GM11168 (cell line): Measurements from ENCODE around the gene NIF3L1.
"Not testable (repeated sequence)": the region's sequence is repeated elsewhere in the genome, so short reads cannot be mapped to it uniquely, and the experiment has no call there.

Source experiments
- in situ Hi-C: fragments of 300-500 bp; cut with MboI; formaldehyde crosslinking; loops from one replicate; pipeline ENCODE4 v1.12.0; 2022; ENCODE audit warnings: low sequenced_read_pairs; ENCODE audit not compliant: unreplicated experiment

NIF3L1 gene

DNA sequence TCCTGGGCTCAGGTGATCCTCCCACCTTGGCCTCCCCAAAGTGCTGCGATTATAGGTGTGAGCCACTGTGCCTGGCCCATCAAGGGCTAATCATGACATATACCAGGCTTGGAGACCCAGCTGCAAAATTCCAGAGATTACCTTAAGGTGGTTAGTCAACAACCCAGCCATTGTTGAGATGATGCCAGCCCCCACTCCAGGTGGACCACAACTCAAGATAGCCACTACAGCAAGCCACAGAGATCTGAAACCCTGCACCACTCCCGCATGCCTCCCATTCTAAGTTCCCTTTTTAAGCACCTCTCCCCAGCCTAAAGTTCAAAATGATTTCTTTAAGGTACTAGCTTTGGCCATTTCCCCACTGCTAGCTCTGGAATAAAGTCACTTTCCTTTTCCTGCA lies 20.2 kb upstream of the NIF3L1 start:
- in situ Hi-C loops, result no loop called here

DNA sequence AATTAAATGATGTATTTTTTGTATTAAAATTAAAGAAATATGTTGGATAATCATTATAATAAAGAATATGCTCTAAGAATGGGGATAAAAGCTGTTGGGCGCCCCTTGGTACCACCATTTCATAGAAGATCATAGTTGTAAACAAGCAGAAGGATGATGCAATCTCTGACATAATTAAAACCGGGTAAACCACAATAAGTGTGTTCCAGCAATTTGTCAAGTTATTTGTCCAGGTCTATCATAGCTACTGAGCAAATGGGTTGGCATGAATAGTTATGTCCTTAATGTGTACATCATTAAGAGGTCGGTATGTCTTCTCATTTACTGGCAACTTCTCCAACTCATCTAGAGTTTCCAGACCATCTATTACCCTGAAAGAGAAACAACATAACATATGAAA lies 18.0 kb upstream of the NIF3L1 start:
- in situ Hi-C loops, result no loop called here

GRCh38 chr2:200873560-200873959 lies 15.6 kb upstream of the NIF3L1 start:
- in situ Hi-C loops, result no loop called here

DNA sequence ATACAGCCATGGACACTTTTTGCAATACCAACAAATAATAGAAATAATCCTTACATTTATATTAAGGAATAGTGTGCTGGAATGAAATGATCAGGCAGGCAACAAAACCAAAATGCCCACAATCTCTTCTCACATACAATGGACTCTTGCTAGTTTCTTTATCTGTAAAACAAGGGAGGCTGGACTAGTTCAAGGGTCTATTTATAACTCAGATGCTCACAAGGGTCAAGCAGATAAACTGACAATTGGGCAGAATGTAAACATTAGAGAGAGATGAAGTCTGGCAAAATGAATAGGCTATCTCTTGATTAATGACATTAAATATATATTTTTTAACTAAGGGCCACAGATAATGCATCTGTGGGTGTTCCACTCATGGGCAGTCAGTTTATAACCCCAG lies 11.7 kb upstream of the NIF3L1 start:
- in situ Hi-C loops, result no loop called here

- in situ Hi-C loops, result no loop called here
These were observed 10.8 kb upstream of the NIF3L1 start for GRCh38 chr2:200878289-200878880.

DNA sequence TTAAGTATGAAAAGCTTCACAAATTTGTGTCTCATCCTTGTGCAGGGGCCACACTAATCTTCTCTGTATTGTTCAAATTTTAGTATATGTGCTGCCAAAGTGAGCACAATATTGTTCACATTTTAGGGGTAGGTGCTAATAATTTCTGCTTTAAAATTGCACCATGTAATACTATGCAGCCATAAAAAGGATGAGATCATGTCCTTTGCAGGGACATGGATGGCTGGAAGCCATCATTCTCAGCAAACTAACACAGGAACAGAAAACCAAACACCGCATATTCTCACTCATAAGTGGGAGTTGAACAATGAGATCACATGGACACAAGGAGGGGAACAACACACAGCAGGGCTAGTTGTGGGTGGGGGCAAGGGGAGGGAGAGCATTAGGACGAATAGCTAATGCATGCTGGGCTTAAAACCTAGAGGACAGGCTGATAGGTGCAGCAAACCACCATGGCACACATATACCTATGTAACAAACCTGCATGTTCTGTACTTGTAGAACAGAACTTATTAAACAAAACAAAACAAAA lies 7.4 kb upstream of the NIF3L1 start:
- in situ Hi-C loops, result not testable (repeated sequence)

DNA sequence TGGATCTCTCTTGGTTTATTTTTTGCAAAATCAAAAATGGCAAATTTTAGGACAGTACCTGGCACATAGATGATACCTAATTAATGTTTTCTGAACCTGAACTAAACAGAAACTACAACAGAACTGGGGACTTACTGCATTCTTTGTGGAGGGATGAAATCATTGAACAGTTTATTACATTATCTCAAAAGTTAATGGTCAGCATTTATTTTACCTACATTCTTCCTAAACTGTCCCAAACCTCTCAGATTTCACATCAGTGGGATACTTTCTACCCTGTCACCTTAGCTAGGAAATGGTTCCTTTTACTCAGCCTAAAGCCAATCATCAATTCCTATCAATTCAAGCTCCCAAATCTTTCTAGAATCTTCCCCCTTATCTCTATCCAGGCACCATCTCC lies 10.3 kb downstream of the NIF3L1 start:
- in situ Hi-C loops, result no loop called here

DNA sequence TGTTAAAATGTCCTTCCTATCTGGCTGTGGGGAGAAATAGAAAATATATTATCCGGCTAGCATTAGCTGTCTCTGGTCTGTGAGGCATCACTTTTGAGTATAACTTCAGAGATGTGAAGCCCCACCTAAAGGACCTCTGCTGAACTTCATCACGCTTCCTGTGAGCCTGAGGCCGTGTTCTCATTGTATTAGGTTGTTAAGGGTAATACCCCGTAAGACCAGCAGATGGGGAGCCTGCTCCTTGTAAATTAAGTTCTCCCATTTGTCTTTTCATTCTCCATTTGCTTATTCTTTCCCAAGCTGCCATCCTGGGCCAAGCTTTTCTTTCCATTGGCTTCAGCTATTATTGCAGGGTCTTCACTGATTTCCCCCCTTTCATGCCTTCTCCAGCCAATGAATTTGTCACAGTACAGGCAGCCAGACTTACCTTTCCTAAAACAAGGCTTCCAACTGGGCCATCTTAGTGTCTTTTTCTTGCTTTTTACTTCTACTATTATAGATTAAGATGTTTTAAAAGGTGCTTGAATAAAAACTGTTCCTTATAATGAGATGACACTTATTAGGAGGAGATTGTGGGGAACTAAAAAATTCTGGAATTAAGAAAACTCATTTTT lies 12.4 kb downstream of the NIF3L1 start:
- in situ Hi-C loops, result loop anchor here (10.0 kb wide), 2 partner anchors 163 to 273 kb away; no protein-coding TSS in a partner anchor

DNA sequence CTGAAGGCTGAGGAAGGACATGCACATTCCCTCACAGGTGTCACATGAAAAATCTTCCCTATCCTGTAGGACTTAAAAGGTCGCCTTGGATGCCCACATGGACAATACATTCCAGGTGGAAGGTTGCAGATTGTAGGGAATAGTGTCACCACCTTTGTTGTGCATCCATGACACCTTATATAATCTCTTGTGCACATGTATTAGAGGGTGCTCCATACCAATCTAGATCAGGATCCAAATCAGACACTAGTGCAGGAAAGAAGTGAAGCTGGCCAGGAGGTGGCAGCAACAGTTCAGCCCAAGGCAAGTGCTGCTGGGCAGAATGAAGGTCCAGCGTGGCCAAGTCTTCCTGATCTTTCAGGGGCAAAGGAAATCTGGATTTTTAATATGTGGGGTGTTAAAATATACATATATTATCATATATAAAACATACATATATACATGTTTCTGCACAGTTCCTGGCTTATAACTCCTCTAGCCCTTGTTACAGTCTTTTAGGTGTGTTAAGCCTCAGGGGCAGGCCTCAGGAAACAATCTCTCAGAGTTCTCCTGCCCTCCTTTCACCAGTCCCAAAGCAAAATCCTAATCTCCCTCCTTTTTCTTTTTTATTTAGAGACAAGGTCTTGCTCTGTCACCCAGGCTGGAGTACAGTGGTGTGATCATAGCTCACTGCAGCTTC lies 16.6 kb downstream of the NIF3L1 start:
- in situ Hi-C loops, result loop anchor here (10.0 kb wide), 2 partner anchors 159 to 269 kb away; no protein-coding TSS in a partner anchor

DNA sequence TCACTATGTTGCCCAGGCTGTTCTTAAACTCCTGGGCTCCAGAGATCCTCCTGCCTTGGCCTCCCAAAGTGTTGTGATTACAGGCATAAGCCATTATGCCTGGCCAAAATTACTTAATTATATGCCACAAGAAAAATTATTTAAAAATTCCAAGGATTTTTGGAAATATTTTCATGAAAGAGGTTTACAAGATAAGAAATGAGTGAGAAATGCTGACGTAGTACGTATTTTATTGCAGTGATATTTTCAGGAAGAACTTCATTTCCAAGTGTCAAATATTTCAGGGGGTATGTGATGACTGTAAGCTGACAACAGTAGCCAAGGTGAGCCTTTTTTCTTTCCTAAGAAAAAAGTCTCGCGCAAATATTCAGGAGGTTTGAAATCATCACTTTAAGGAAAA lies 20.8 kb downstream of the NIF3L1 start:
- in situ Hi-C loops, result loop anchor here (10.0 kb wide), 2 partner anchors 155 to 265 kb away; no protein-coding TSS in a partner anchor

GRCh38 chr2:200913654-200914053 lies 24.5 kb downstream of the NIF3L1 start:
- in situ Hi-C loops, result no loop called here

GRCh38 chr2:200922439-200922838 lies 33.3 kb downstream of the NIF3L1 start:
- in situ Hi-C loops, result no loop called here

GRCh38 chr2:200929334-200930249 lies 40.4 kb downstream of the NIF3L1 start:
- in situ Hi-C loops, result no loop called here

- in situ Hi-C loops, result no loop called here
These were observed 41.9 kb downstream of the NIF3L1 start for GRCh38 chr2:200930947-200931626.

- in situ Hi-C loops, result no loop called here
These were observed 50.7 kb downstream of the NIF3L1 start for GRCh38 chr2:200939832-200940231.

- in situ Hi-C loops, result no loop called here
These were observed 54.4 kb downstream of the NIF3L1 start for GRCh38 chr2:200943527-200944105.

DNA sequence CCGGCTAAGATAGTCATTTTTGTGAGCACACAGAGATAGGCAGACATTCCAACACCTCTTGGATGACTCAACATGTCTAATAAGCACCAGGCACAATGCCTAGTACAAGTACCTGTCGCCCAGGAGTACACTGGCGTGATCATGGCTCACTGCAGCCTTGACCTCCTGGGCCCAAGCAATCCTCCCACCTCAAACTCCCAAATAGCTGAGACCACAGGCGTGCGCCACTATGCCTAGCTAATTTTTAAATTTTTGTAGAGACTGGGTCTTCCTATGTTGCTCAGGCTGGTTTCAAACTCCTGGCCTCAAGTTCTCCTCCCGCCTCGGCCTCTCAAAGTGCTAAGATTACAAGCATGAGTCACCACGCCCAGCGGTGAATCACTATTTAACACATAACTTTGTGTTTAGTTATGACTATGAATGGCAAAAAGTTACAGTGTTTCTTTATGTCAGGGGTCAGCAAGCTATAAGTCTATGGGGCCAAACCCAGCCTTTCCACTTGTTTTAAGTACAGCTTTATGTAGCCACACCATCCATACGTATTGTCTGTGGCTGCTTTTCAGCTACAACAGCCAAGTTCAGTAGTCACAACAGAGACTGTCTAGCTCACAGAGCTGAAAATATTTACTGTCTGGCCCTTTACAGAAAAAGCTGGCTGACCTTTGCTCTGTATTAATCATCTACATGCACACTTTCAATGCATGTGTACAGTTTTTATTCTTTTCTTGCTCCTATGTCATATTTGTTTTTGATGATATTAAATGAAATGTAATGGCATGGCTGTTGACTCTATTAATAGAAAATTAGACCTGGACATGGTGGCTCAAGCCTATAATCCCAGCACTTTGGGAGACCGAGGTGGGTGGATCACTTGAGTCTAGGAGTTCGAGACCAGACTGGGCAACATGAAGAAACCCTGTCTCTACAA lies 55.6 kb downstream of the NIF3L1 start:
- in situ Hi-C loops, result no loop called here

GRCh38 chr2:200945395-200945729 lies 56.2 kb downstream of the NIF3L1 start:
- in situ Hi-C loops, result no loop called here
